Spleen (tissue), 7 donors: ENCODE data around the gene HECW1.

Experiments used
- POLR2A ChIP-seq, 3 donors: fragments of 450-650 bp; IDR thresholded peaks; one replicate each; pipeline ENCODE4 v1.5.1; 2017; ENCODE audit warnings: antibody characterized with exemption in 3 of 3, mild to moderate bottlenecking in 1 of 3
- TF ChIP-seq, protein P1 (sequence below), 11 experiments: fragments of 200-600 bp in 7 of 11; fragments of 450-650 bp in 4 of 11; sonication (generic) in 4 of 11; IDR thresholded peaks in 8 of 11; conservative IDR thresholded peaks in 3 of 11; 1 replicate in 7 of 11; 2 replicates in 4 of 11; pipeline versions ENCODE4 v1.4.0 to v1.8.0; 2016 to 2021; ENCODE audit warnings: antibody characterized with exemption in 11 of 11, inconsistent platforms in 4 of 11, mild to moderate bottlenecking in 1 of 11
- donor health status: DM: no; HTN: no; CAD: no; lungs with moderate emphysema.
- donor health status: DM: no; HTN: no; CAD: no.
- donor health status: DM: no; HTN: no; CAD: no.

DNA sequence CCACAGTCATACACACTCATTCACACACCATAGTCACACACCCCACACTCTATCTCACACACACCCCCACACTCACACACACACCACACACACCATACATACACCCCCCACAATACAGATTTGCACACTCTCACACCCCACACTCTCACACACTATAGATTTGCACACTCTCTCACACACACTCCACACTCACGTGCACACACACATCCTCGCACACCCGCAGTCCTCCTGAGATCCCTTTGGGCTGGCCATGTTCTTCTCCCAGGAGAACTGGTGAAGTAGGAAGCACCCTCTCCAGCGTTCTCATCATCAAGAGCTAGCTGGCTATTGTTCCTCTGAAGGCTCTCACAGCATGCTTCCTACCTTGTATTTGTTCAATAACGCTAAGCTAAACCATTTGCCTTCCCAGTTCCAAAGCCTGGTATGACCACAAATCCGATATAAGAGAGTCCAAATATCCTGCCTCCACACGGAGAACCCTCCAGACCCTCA, 86.2 kb downstream of the HECW1 start:
- TF ChIP-seq, protein P1, sequence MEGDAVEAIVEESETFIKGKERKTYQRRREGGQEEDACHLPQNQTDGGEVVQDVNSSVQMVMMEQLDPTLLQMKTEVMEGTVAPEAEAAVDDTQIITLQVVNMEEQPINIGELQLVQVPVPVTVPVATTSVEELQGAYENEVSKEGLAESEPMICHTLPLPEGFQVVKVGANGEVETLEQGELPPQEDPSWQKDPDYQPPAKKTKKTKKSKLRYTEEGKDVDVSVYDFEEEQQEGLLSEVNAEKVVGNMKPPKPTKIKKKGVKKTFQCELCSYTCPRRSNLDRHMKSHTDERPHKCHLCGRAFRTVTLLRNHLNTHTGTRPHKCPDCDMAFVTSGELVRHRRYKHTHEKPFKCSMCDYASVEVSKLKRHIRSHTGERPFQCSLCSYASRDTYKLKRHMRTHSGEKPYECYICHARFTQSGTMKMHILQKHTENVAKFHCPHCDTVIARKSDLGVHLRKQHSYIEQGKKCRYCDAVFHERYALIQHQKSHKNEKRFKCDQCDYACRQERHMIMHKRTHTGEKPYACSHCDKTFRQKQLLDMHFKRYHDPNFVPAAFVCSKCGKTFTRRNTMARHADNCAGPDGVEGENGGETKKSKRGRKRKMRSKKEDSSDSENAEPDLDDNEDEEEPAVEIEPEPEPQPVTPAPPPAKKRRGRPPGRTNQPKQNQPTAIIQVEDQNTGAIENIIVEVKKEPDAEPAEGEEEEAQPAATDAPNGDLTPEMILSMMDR (IDR thresholded peaks at IDR 0.05 in 8 of 11, conservative IDR thresholded peaks at IDR 0.05 in 3 of 11), result no peak
- TF ChIP-seq POLR2A (IDR thresholded peaks at IDR 0.05), result no peak
